ENCODE results near the gene FAAP100.

DNA sequence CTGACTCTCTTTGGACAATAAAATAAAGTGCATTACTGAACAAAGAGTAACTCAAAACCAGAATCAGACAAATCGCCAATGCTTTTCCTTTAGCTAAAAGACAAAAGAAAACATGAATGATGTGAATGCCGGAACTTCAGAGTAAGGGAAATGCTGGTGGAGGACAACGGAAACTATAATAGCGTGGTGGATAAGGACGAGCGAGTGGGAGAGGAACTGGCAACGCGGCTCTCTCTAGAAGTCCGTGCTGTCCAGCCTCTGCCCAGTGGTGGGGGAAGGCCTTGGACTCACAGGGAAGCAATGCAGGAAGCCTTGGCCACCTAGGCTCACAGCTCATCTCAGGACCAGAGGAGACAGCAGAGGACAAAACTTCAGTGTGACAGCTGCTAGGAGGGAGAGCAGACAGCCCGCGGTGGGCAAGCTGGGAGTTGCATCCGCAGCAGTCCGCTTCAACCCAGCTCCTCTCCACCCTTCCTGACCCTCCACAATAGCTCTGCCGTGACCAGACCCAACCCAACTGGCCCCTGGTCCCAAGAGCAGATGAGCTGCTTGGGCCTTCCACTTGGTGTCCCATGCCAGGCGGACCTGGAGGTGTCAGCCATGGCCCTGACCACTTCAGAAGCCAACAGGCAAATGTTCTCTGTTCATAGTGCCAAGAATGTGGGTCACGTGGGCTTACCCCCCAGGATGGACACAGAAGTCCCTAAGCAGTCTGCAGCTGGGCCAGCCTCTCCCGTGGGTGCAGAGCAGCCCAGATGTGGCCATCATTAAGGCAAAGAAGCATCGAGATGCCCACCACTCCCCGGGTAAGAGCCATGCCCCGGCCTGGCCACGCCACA, 5.3 kb upstream of the FAAP100 start:
- TF ChIP-seq SUZ12 (IDR thresholded peaks at IDR 0.05; ENCODE audit: extremely low read depth, insufficient read depth, insufficient read length) = no peak
- TF ChIP-seq YY1 (IDR thresholded peaks at IDR 0.05; ENCODE audit: insufficient read depth, insufficient read length) = no peak
- TF ChIP-seq ZNF274 (IDR thresholded peaks at IDR 0.05; ENCODE audit: low read depth, low read length) = no peak
